HEK293T (cell line): ENCODE results near the gene C6orf163.

Experiments used
- ARNT ChIP-seq: fragments of 450-650 bp; IDR thresholded peaks from 2 replicates; pipeline ENCODE4 v1.6.1; 2017; ENCODE audit warnings: mild to moderate bottlenecking
- BHLHE40 ChIP-seq: fragments of 450-650 bp; IDR thresholded peaks from 2 replicates; pipeline ENCODE4 v1.6.1; 2016; ENCODE audit warnings: mild to moderate bottlenecking, moderate library complexity, borderline replicate concordance
- CTBP1 ChIP-seq: fragments of 450-650 bp; IDR thresholded peaks from 2 replicates; pipeline ENCODE4 v1.6.1; 2016; ENCODE audit warnings: borderline replicate concordance
- ELF4 ChIP-seq: fragments of 450-650 bp; IDR thresholded peaks from 2 replicates; pipeline ENCODE4 v1.6.1; 2017; ENCODE audit warnings: antibody characterized with exemption
- FOXA1 ChIP-seq: fragments of 450-650 bp; IDR thresholded peaks from 2 replicates; pipeline ENCODE4 v1.6.1; 2016; ENCODE audit warnings: mild to moderate bottlenecking
- FOXK2 ChIP-seq: fragments of 450-650 bp; IDR thresholded peaks from 2 replicates; pipeline ENCODE4 v1.6.1; 2016; ENCODE audit warnings: mild to moderate bottlenecking
- FOXM1 ChIP-seq: fragments of 450-650 bp; IDR thresholded peaks from 2 replicates; pipeline ENCODE4 v1.6.1; 2017; ENCODE audit warnings: mild to moderate bottlenecking, borderline replicate concordance
- HDGF ChIP-seq: fragments of 450-650 bp; IDR thresholded peaks from 2 replicates; pipeline ENCODE4 v1.6.1; 2017; ENCODE audit warnings: antibody characterized with exemption, borderline replicate concordance
- L3MBTL2 ChIP-seq: fragments of 450-650 bp; conservative IDR thresholded peaks from 2 replicates; pipeline ENCODE4 v1.6.1; 2016; ENCODE audit warnings: mild to moderate bottlenecking
- SP1 ChIP-seq: fragments of 450-650 bp; IDR thresholded peaks from 2 replicates; pipeline ENCODE4 v1.6.1; 2017
- SUZ12 ChIP-seq: fragments of 450-650 bp; IDR thresholded peaks from 2 replicates; pipeline ENCODE4 v1.6.1; 2016; ENCODE audit warnings: mild to moderate bottlenecking
- TARDBP ChIP-seq: fragments of 450-650 bp; IDR thresholded peaks from 2 replicates; pipeline ENCODE4 v1.6.1; 2016
- TF ChIP-seq, protein P1 (sequence below): fragments of 450-650 bp; IDR thresholded peaks from 2 replicates; pipeline ENCODE4 v1.6.1; 2016

DNA sequence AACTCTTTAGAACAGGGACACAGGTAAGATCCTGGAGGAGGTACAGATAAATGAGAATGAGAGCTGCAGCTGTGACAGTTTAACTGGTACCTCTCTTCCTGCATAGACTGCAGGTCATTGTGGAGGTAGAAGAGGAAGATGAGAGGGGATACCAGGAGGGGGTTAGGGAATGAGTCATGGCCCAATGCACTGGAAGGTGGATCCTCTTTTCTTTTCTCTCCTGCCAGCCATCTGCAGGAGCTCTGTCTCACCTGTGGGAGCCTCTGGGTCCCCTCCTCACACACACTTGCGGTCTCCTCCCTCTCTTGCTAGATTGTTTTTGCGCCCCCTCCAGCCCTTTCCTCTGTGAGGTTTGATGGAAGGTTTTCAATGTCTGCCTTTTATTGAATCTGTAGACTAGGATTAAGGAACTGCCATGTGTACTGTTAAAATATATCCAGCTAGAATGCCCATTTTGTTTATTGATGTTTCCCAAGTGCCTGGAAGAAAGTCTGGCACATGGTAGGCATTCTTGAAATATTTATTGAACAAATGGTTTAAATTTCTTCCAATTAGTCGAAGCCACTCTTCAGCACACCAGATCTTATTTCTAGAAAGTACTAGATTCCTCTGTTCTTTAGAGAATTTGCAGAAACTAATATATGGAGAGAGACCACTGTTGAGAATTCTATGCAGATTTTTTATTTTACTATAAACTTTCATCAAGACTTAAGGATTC lies 13.0 kb downstream of the C6orf163 start:
- TF ChIP-seq CTBP1, result no peak
- TF ChIP-seq L3MBTL2, result no peak
- no peak for TF ChIP-seq SP1
- no peak for TF ChIP-seq TARDBP
- no peak for TF ChIP-seq FOXM1
- TF ChIP-seq ARNT, result no peak
- no peak for TF ChIP-seq ELF4
- no peak for TF ChIP-seq SUZ12
- TF ChIP-seq, protein P1, sequence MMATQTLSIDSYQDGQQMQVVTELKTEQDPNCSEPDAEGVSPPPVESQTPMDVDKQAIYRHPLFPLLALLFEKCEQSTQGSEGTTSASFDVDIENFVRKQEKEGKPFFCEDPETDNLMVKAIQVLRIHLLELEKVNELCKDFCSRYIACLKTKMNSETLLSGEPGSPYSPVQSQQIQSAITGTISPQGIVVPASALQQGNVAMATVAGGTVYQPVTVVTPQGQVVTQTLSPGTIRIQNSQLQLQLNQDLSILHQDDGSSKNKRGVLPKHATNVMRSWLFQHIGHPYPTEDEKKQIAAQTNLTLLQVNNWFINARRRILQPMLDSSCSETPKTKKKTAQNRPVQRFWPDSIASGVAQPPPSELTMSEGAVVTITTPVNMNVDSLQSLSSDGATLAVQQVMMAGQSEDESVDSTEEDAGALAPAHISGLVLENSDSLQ, result no peak
- no peak for TF ChIP-seq FOXK2
- TF ChIP-seq BHLHE40, result no peak
- no peak for TF ChIP-seq HDGF
- no peak for TF ChIP-seq FOXA1
